ENCODE measurements around the gene CCDC13. TPM values are rescaled to one million over a fixed set of nuclear protein-coding genes. Genes with fewer than 3 reads are reported as not detected.

The CCDC13 gene
- total RNA-seq, 1 donor from 2014 or later = 1.7 TPM

GRCh38 chr3:42747581-42747980 is 25.5 kb downstream of the CCDC13 start:
- H3K27me3 Mint-ChIP-seq = no peaks in the 10 kb centered on the region
- ATAC-seq (ENCODE audit: low read depth) (no peak), DNase-seq (no peak)
- no peaks in the 10 kb centered on the region for H3K9me3 Mint-ChIP-seq
- intact Hi-C loops (cut with micrococcal nuclease) = loop anchor here (10.0 kb wide), 1 partner anchor 503 kb away; no protein-coding TSS in a partner anchor
- H3K27ac Mint-ChIP-seq = no peak overlapping the region
- no peak for TF ChIP-seq CTCF (IDR thresholded peaks at IDR 0.05)
- no peak overlapping the region for H3K4me3 Mint-ChIP-seq
- ChIA-PET CTCF (no interaction called here), POLR2A (no interaction called here)
- peaks cover 9% of the 10 kb centered on the region for H3K4me1 Mint-ChIP-seq
- no peaks in the 10 kb centered on the region for H3K36me3 Mint-ChIP-seq (ENCODE audit: low read depth)

- H3K27ac Mint-ChIP-seq = no peak overlapping the region
- no peak overlapping the region for H3K4me3 Mint-ChIP-seq
- TF ChIP-seq CTCF (IDR thresholded peaks at IDR 0.05) = no peak
- H3K27me3 Mint-ChIP-seq = no peaks in the 10 kb centered on the region
- ChIA-PET CTCF (interaction anchor here (1.2 to 3.0 kb wide), 3 partner anchors 9 to 134 kb away, joined by 3 to 16 read pairs (median 4); no protein-coding TSS in a partner anchor), POLR2A (no interaction called here)
- intact Hi-C loops (cut with micrococcal nuclease) = loop anchor here (10.0 kb wide), 1 partner anchor 502 kb away; no protein-coding TSS in a partner anchor
- ATAC-seq (ENCODE audit: low read depth) (no peak), DNase-seq (no peak)
- no peaks in the 10 kb centered on the region for H3K9me3 Mint-ChIP-seq
- peaks cover 9% of the 10 kb centered on the region for H3K4me1 Mint-ChIP-seq
- no peaks in the 10 kb centered on the region for H3K36me3 Mint-ChIP-seq (ENCODE audit: low read depth)
Measured at GRCh38 chr3:42746455-42747450, 26.3 kb downstream of the CCDC13 start.

- no peak for TF ChIP-seq CTCF (IDR thresholded peaks at IDR 0.05)
- ATAC-seq (ENCODE audit: low read depth) (no peak), DNase-seq (no peak)
- Mint-ChIP-seq H3K27ac (no peak overlapping the region), H3K36me3 (ENCODE audit: low read depth) (no peaks in the 10 kb centered on the region), H3K9me3 (no peaks in the 10 kb centered on the region), H3K4me1 (peaks cover 9% of the 10 kb centered on the region), H3K27me3 (no peaks in the 10 kb centered on the region), H3K4me3 (no peak overlapping the region)
- CTCF ChIA-PET = interaction anchor here (1.2 to 3.0 kb wide), 6 partner anchors 10 to 163 kb away, joined by 3 to 16 read pairs (median 4); partner anchors contain the start of genes SEC22C and SS18L2
- POLR2A ChIA-PET = no interaction called here
- intact Hi-C loops (cut with micrococcal nuclease) = loop anchor here (2.0 to 10.0 kb wide), 3 partner anchors 27 to 501 kb away; partner anchors contain the start of gene CCDC13
Measured at GRCh38 chr3:42745776-42746454, 27.1 kb downstream of the CCDC13 start.

DNA sequence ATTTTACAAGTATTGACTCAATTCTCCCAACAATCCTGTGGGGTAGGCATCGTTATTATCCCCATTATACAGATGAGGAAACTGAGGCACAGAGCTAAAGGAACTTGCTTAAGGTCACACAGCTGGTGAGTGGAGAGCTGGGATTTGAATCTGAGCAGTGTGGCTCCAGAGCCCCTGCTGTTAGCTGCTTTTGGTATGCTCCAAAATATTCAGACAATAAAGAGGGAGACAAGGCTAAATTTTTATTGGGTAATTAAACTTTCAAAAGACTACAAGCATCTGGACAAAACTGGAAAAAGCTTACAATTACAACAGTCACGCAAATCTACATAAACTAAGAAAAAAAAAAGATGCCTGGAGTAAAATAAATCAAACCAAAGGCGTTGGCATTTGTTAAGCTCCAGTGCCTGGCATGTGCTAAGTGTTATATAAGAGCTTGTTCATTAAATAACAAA is 27.7 kb downstream of the CCDC13 start:
- POLR2A ChIA-PET = no interaction called here
- H3K27me3 Mint-ChIP-seq = no peaks in the 10 kb centered on the region
- H3K36me3 Mint-ChIP-seq (ENCODE audit: low read depth) = no peaks in the 10 kb centered on the region
- no peak overlapping the region for H3K27ac Mint-ChIP-seq
- intact Hi-C loops (cut with micrococcal nuclease) = loop anchor here (2.0 to 10.0 kb wide), 3 partner anchors 27 to 501 kb away; partner anchors contain the start of gene CCDC13
- no peak for DNase-seq
- no peak overlapping the region for H3K4me3 Mint-ChIP-seq
- CTCF ChIA-PET = interaction anchor here (1.2 to 3.0 kb wide), 7 partner anchors 11 to 173 kb away, joined by 3 to 16 read pairs (median 5); partner anchors contain the start of genes SEC22C and SS18L2
- peaks cover 9% of the 10 kb centered on the region for H3K4me1 Mint-ChIP-seq
- no peak for TF ChIP-seq CTCF (IDR thresholded peaks at IDR 0.05)
- ATAC-seq (ENCODE audit: low read depth) = no peak
- no peaks in the 10 kb centered on the region for H3K9me3 Mint-ChIP-seq

All from activated B cell treated with CpG ODN at 0.5 μM for 24 hours (primary cell).